Inflammatory macrophage treated with lipopolysaccharide for 4 hours (primary cell): Measurements from ENCODE around the gene GCAT.
"Not testable (repeated sequence)": the region's sequence is repeated elsewhere in the genome, so short reads cannot be mapped to it uniquely, and the experiment has no call there.

Experiments used
- DNase-seq: peaks from one replicate; pipeline ENCODE4 v3.0.0-alpha.2; 2020

Gene GCAT

GRCh38 chr22:37784829-37785495, 22.8 kb upstream of the GCAT start:
- no peak for DNase-seq

GRCh38 chr22:37790234-37790633, 17.5 kb upstream of the GCAT start:
- no peak for DNase-seq

- DNase-seq = no peak
Observed at GRCh38 chr22:37792494-37792893, 15.2 kb upstream of the GCAT start.

DNA sequence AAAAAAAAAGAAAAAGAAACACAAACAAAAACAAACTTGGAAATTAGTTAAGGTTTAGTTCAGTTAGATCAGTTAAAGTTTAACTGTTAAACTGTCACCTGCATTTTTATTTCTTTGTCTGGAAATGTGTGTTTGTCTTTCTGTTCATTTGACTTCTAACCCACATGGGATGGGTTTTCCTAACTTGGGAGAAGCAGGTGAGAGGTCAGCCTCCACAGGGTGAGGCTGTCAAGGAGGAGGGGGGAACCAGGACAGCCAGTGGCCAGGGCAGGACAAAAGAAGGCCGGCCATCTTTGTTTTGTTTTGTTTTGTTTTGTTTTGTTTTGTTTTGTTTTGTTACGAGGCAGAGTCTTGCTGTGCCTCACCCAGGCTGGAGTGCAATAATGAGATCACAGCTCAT, 13.4 kb upstream of the GCAT start:
- no peak for DNase-seq

GRCh38 chr22:37796079-37796478, 11.7 kb upstream of the GCAT start:
- DNase-seq = no peak

GRCh38 chr22:37797259-37797658, 10.5 kb upstream of the GCAT start:
- DNase-seq = not testable (repeated sequence)

DNA sequence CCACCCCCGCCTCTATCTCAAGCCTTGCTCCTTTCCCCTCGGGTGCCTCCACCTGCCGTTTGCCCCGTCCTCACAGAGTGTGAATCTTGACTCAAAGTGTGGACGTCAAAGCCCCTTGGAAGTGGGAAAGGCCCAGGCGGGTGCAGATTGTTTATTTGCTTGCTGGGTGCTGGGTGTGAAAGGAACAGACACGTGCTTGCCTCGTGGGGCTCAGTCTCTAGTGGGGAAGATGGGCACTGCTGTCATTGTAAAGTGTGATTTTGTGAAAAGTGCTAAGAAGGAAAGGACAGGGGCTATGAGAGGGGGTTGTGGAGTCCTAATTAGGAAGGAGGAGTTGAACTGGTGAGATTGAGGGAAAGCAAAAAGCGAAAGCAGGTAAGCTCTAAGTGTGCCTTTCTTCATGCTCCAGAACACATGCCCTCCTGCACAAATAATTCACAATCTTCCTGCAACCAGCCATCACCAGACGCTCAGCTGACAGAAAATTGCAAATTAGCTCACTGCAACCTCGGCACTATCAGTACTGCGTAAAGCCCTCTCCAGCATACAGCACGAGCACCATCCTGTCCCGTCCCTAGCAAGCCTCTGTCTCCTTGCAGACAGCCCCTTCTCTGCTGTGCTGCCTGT, 9.7 kb upstream of the GCAT start:
- DNase-seq = no peak

DNA sequence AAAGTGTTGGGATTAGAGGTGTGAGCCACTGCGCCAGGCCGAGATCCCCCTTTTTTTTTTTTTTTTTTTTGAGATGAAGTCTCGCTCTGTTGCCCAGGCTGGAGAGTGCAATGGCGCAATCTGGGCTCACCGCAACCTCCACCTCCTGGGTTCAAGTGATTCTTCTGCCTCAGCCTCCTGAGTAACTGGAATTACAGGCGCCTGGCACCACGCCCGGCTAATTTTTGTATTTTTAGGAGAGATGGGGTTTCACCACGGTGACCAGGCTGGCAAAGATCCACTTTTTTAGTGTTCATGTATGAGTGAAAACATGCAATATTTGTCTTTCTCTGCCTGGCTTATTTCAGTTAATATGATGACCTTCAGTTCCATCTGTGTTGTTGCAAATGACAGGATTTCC, 7.8 kb upstream of the GCAT start:
- DNase-seq = not testable (repeated sequence)

- DNase-seq = no peak
Observed at GRCh38 chr22:37801946-37802309, 5.8 kb upstream of the GCAT start.

DNA sequence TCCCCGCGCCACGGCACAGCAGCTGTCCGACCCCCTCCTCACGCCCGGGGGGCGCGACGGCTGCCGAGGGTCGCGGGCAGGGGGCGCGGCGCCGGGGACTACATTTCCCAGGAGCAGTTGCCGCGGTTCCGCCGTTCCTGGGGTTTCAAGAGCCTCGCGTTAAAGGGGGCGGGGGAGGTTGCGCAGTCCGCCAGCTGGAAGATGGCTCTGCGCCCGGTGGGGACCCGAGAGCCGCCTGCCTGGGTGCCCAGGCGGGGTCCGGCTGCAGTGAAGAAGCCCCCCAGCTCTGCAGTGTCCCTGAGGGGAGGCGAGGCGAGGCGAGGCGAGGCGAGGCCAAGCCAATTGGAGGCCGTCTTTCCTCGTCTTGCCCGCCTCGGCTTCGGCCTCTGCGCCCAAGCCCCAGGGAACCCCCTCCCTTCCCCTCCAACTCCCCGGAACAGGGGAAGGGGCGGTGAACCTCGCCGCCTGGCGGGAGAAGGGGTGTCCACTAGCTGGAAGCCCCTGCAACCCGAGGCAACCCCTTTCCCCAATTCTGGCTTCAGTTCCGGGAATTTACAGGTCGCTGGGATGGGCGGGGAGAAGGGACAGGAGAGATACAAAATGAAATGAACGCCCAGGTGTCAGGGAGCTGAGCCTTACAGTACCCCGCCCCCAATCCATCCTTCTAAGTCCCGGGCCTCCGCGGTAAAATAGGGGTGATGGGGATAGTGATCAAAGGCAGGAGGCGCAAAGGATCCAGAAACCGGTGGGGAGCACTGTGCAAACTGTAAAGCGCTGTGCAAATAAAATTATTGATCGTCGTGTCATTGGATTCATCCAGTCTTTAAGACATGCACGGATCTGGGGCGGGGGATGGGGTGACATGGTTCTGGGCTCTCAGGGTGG, 5.2 kb upstream of the GCAT start:
- peak; percentile 27 for DNase-seq

DNA sequence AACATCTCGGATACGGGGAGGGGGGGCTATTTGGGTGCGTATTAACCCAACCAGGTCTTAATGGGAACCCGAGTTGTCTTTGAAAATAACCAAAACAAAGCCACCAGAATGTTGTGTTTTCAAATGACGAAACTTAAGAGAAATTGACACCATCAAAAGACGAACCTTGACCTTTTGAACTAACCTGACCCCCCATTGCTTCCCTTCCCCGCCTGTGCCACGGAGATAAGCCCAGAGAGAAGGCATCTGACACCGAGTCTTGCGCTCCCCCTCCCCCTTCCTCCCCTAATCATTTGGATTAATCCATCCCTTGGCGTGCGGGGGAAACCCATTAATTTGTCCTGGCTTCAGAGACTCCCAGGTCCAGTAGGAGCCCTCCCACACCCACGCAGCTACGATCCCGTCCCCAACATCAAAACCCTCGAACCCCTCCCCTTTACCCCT, 4.5 kb upstream of the GCAT start:
- no peak for DNase-seq

GRCh38 chr22:37803639-37804351, 3.9 kb upstream of the GCAT start:
- DNase-seq = no peak

DNA sequence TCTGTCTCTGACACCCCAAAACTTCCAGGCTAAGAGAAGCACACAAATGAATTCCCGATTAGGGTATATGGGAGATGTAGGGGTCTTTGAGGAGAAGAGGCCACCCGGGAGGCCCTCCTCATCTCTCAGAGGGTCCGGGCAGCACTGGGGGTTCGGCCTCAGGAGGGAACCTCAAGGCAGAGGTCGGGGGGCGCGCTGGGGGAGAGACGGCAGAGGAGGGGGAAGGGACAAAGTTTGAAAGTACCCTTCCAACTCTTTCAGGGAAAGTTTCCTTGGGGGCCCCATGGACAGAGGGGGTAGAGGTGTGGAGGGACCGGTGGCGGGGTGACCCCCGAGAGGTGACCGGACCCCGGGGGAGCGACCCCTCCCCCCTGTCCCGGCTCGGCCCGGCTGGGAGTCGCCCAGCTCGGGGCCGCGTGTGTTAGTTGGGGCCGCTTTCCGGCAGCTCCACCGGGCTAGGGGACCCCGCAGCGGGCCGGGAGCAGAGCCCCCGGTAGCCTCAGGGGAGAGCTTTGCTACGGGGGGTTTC, 3.3 kb upstream of the GCAT start:
- DNase-seq = no peak

GRCh38 chr22:37804881-37805809, 2.6 kb upstream of the GCAT start:
- DNase-seq = peak; percentile 76

GRCh38 chr22:37805810-37806277, 1.9 kb upstream of the GCAT start:
- no peak for DNase-seq

GRCh38 chr22:37806409-37807333, 1.1 kb upstream of the GCAT start:
- peak; percentile 13 for DNase-seq

GRCh38 chr22:37808294-37808657, 542 bp downstream of the GCAT start:
- no peak for DNase-seq

DNA sequence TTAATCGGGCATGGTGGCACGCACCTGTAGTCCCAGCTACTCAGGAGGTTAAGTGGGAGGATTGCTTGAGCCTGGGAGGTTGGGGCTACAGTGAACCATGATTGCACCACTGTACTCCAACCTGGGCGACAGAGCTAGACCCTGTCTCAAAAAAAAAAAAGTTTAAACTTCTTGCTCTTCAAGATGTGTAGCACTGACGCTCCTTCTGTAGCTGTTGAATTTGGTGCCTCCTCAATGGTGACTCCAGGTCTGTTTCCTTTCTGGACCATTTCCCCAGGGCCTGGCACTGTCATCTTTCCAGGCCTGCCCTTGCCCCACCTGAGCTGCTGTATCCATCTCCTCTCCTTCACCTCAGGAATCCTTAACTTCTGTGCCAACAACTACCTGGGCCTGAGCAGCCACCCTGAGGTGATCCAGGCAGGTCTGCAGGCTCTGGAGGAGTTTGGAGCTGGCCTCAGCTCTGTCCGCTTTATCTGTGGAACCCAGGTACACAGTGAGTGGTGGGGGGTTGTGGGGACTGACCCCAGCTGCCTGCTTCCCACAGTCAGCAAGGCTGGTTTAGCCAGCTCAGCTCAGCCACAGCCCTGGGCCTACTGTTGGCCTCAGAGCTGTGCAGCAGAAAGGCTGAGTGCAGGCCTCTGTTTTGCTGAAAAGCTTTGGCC, 2.1 kb downstream of the GCAT start:
- DNase-seq = no peak

DNA sequence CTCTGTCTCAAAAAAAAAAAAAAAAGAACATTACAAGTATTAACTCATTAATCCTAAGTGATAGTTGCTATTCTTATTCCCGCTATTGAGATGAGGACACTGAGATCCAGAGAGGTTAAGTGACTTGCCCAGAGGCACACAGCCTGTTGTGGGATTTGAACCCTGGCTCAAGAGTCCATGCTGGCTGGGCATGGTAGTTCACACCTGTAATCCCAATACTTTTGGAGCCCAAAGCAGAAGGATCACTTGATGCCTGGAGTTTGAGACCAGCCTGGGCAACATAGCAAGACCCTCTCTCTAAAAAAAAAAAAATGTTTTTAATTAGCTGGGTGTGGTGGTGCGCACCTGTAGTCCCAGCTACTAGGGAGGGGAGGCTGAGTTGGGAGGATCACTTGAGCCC, 4.1 kb downstream of the GCAT start:
- DNase-seq = no peak
